Smooth muscle cell (in vitro differentiated cells): Measurements from ENCODE around the gene MAPT. TPM values are rescaled to one million over a fixed set of nuclear protein-coding genes. Genes with fewer than 3 reads are reported as not detected.
"Not testable (repeated sequence)": the region's sequence is repeated elsewhere in the genome, so short reads cannot be mapped to it uniquely, and the experiment has no call there.

Experiments
- DNase-seq: peaks from one replicate; lab custom pipeline; 2025; ENCODE audit not compliant: unreplicated experiment; lab: John Stamatoyannopoulos, UW
- H2AFZ ChIP-seq: fragments of 200-600 bp; sonication (generic); 2 replicates; pipeline ENCODE4 v1.6.0; 2016; ENCODE audit warnings: antibody characterized with exemption, low read depth, mild to moderate bottlenecking
- H3F3A ChIP-seq: fragments of 200-600 bp; sonication (generic); 2 replicates; pipeline ENCODE4 v1.6.0; 2017; ENCODE audit warnings: antibody characterized with exemption, low read depth
- H3K27ac ChIP-seq: fragments of 200-600 bp; sonication (generic); 2 replicates; pipeline ENCODE4 v1.5.1; 2016; ENCODE audit warnings: low read depth, mild to moderate bottlenecking
- H3K27me3 ChIP-seq: fragments of 200-600 bp; sonication (generic); 2 replicates; pipeline ENCODE4 v1.6.1; 2016; ENCODE audit warnings: low read depth, mild to moderate bottlenecking
- H3K36me3 ChIP-seq: fragments of 200-600 bp; sonication (generic); 2 replicates; pipeline ENCODE4 v1.5.1; 2016; ENCODE audit warnings: low read depth
- H3K4me1 ChIP-seq: fragments of 200-600 bp; sonication (generic); 2 replicates; pipeline ENCODE4 v1.5.1; 2016; ENCODE audit warnings: low read depth
- H3K4me2 ChIP-seq: fragments of 200-600 bp; sonication (generic); 2 replicates; pipeline ENCODE4 v1.6.0; 2016; ENCODE audit warnings: mild to moderate bottlenecking
- H3K4me3 ChIP-seq: fragments of 200-600 bp; sonication (generic); 2 replicates; pipeline ENCODE4 v1.5.1; 2016; ENCODE audit warnings: mild to moderate bottlenecking
- H3K79me2 ChIP-seq: fragments of 200-600 bp; sonication (generic); 2 replicates; pipeline ENCODE4 v1.6.0; 2016; ENCODE audit warnings: low read depth, mild to moderate bottlenecking
- H3K9ac ChIP-seq: fragments of 200-600 bp; sonication (generic); 2 replicates; pipeline ENCODE4 v1.6.0; 2016; ENCODE audit warnings: low read depth
- H3K9me3 ChIP-seq: fragments of 200-600 bp; sonication (generic); replicated peaks from 2 replicates; pipeline ENCODE4 v1.5.1; 2016; ENCODE audit warnings: low read depth
- H4K20me1 ChIP-seq: fragments of 200-600 bp; sonication (generic); 2 replicates; pipeline ENCODE4 v1.6.0; 2016; ENCODE audit warnings: low read depth
- CTCF ChIP-seq: fragments of 200-600 bp; sonication (generic); IDR thresholded peaks from 2 replicates; pipeline ENCODE4 v1.5.1; 2017; ENCODE audit warnings: borderline replicate concordance, mild to moderate bottlenecking, antibody characterized with exemption; ENCODE audit not compliant: insufficient read depth, poor library complexity, severe bottlenecking
- WGBS: methylation state at CpG from one replicate; pipeline ENCODE4 v1.1.7; 2016; ENCODE audit warnings: low lambda C conversion rate; 5-methylcytosine and 5-hydroxymethylcytosine counted together
- polyA plus RNA-seq: library from polyadenylated mRNA; unstranded; fragments of >200 nt; fragmentation: Nextera tagmentation; extraction: Ambion mirVana; gene quantifications from 2 replicates; pipeline ENCODE4 v1.2.1, GENCODE V29; 2016
- total RNA-seq: library from RNA; depleted of rRNA; stranded (reverse); fragments of >200 nt; gene quantifications from 2 replicates; pipeline ENCODE4 v1.2.3, GENCODE V29; 2014

The MAPT gene
- total and polyA plus RNA-seq, 2 experiments from 2014 or later: 0.49 to 1.7 TPM

GRCh38 chr17:46012506-46013079 is 118.2 kb downstream of the MAPT start:
- Histone ChIP-seq H3K4me1 (no peaks in the 10 kb centered on the region), H2AFZ (no peak overlapping the region), H3K27me3 (no peaks in the 10 kb centered on the region), H3F3A (no peaks in the 10 kb centered on the region), H3K36me3 (no peaks in the 10 kb centered on the region), H3K9ac (no peak overlapping the region), H3K9me3 (no peaks in the 10 kb centered on the region), H3K27ac (no peak overlapping the region), H3K4me3 (no peak overlapping the region), H3K79me2 (no peaks in the 10 kb centered on the region), H3K4me2 (no peak overlapping the region), H4K20me1 (no peaks in the 10 kb centered on the region)
- 89% methylated on average over 9 of the region's 11 CpGs for WGBS
- DNase-seq: no peak
- no peak for TF ChIP-seq CTCF

- WGBS: 80% methylated on average over 7 of the region's 7 CpGs
- no peaks in the 10 kb centered on the region for H3K36me3 ChIP-seq
These were observed 118.8 kb downstream of the MAPT start for GRCh38 chr17:46013127-46013501.

GRCh38 chr17:46013502-46014165 is 119.3 kb downstream of the MAPT start:
- Histone ChIP-seq H3F3A (no peaks in the 10 kb centered on the region), H3K4me2 (no peak overlapping the region), H3K4me3 (no peak overlapping the region), H3K79me2 (no peaks in the 10 kb centered on the region), H2AFZ (no peak overlapping the region), H3K27me3 (no peaks in the 10 kb centered on the region), H3K27ac (no peak overlapping the region), H3K9ac (no peak overlapping the region), H3K9me3 (no peaks in the 10 kb centered on the region), H4K20me1 (no peaks in the 10 kb centered on the region), H3K4me1 (no peaks in the 10 kb centered on the region), H3K36me3 (no peaks in the 10 kb centered on the region)
- DNase-seq: no peak
- TF ChIP-seq CTCF: no peak
- 81% methylated on average over 9 of the region's 9 CpGs for WGBS

More at GRCh38 chr17:46013127-46013501, 118.8 kb downstream of the MAPT start:
- no peaks in the 10 kb centered on the region for H3K9me3 ChIP-seq
- no peak overlapping the region for H2AFZ ChIP-seq
- no peak overlapping the region for H3K4me2 ChIP-seq
- DNase-seq: no peak
- no peaks in the 10 kb centered on the region for H3K4me1 ChIP-seq
- H3K27ac ChIP-seq: no peak overlapping the region
- no peaks in the 10 kb centered on the region for H4K20me1 ChIP-seq
- H3F3A ChIP-seq: no peaks in the 10 kb centered on the region
- no peaks in the 10 kb centered on the region for H3K79me2 ChIP-seq
- no peaks in the 10 kb centered on the region for H3K27me3 ChIP-seq
- TF ChIP-seq CTCF: no peak
- H3K4me3 ChIP-seq: no peak overlapping the region
- no peak overlapping the region for H3K9ac ChIP-seq

GRCh38 chr17:46019408-46019925 is 125.1 kb downstream of the MAPT start:
- not testable (repeated sequence) for H3F3A ChIP-seq, H3K9me3 ChIP-seq, H3K9ac ChIP-seq, H3K79me2 ChIP-seq, H3K4me2 ChIP-seq, H2AFZ ChIP-seq, H4K20me1 ChIP-seq, H3K4me1 ChIP-seq, H3K27ac ChIP-seq, H3K27me3 ChIP-seq, H3K36me3 ChIP-seq, H3K4me3 ChIP-seq, DNase-seq
- WGBS: 93% methylated on average over 8 of the region's 8 CpGs
